ENCODE results near the gene RTBDN. TPM values are rescaled to one million over a fixed set of nuclear protein-coding genes. Genes with fewer than 3 reads are reported as not detected.

RTBDN gene
- total RNA-seq, 1 experiment from 2014 or later = 5.6 TPM

DNA sequence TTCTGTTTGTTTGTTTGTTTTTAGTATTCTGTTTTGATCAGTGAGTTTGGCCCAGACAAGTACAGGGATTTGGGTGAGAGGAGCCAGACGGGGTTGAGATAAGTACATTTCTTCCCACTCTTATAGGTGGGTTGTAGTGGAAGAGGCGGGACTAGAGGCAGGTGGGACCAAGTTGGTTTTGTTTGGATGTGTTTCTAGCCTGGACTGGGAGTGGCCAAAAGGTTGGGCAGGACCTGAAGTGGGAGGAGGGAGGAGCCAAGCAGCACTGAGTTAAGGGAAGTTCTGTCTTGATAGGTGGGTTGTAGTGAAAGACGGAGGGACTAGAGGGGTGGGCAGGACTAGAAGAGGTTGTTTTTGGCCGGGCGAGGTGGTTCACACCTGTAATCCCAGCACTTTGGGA, 37.9 kb upstream of the RTBDN start:
- no peak overlapping the region; a peak in 1 of 5 replicates for H3K4me3 Mint-ChIP-seq
- Histone ChIP-seq H3K23ac (ENCODE audit: insufficient read length, low read depth, low read length) (no peak overlapping the region), H2BK20ac (ENCODE audit: low read depth, low read length, poor library complexity, severe bottlenecking) (no peak overlapping the region), H3K9me3 (ENCODE audit: control insufficient read depth, low read depth, low read length) (no peaks in the 10 kb centered on the region), H2BK12ac (ENCODE audit: insufficient read length, low read depth, low read length) (no peak overlapping the region), H4K8ac (replicated peaks; ENCODE audit: insufficient read length, low read depth, low read length) (no peak overlapping the region), H3K23me2 (ENCODE audit: insufficient read length, low read depth, low read length, poor library complexity, severe bottlenecking) (peaks cover 2% of the 10 kb centered on the region), H3K56ac (ENCODE audit: insufficient read length, low read depth, low read length) (no peak overlapping the region), H3K4me1 (ENCODE audit: insufficient read depth, low read length) (no peaks in the 10 kb centered on the region), H3K79me1 (ENCODE audit: insufficient read depth, low read depth, low read length, poor library complexity, severe bottlenecking) (no peaks in the 10 kb centered on the region), H4K5ac (ENCODE audit: insufficient read length, low read depth, low read length) (no peak overlapping the region), H3K14ac (ENCODE audit: insufficient read depth, low read length) (no peak overlapping the region), H3K4ac (ENCODE audit: low read depth, low read length) (no peak overlapping the region), H4K91ac (ENCODE audit: insufficient read length, low read depth, low read length) (no peak overlapping the region), H3K27me3 (ENCODE audit: insufficient read depth, low read length) (no peaks in the 10 kb centered on the region), H2AK5ac (ENCODE audit: insufficient read length, low read length) (no peak overlapping the region), H3K79me2 (ENCODE audit: insufficient read depth, low read length) (no peaks in the 10 kb centered on the region), H2BK15ac (ENCODE audit: low read depth, low read length) (no peak overlapping the region), H3K18ac (ENCODE audit: insufficient read length, low read depth, low read length) (no peak overlapping the region), H2BK5ac (ENCODE audit: insufficient read length, low read length) (no peak overlapping the region), H3T11ph (ENCODE audit: low read length) (no peak overlapping the region), H3K9ac (ENCODE audit: extremely low read depth, insufficient read length, low read length) (no peak overlapping the region), H3K4me2 (ENCODE audit: insufficient read depth, insufficient read length, low read length) (no peak overlapping the region), H3K27ac (ENCODE audit: insufficient read length, low read depth, low read length) (no peak overlapping the region), H4K20me1 (ENCODE audit: control insufficient read depth, insufficient read depth, insufficient read length) (peaks cover 3% of the 10 kb centered on the region), H2AFZ (ENCODE audit: low read length) (no peak overlapping the region), H2BK120ac (ENCODE audit: low read depth, low read length, poor library complexity, severe bottlenecking) (no peak overlapping the region)
- H3K27me3 Mint-ChIP-seq (ENCODE audit: low read depth) = no peaks in the 10 kb centered on the region
- no CpG with 5 or more reads among the region's 5 CpGs for WGBS (ENCODE audit: extremely low coverage, insufficient read length, low lambda C conversion rate)
- peaks cover 37 to 51% (median 40%) of the 10 kb centered on the region in 3 experiments for H3K36me3 Mint-ChIP-seq (ENCODE audit: insufficient read depth in 1 of 3, low read depth in 3 of 3)
- no peak overlapping the region for H3K27ac Mint-ChIP-seq
- peaks cover under 1 to 5% of the 10 kb centered on the region in 2 experiments; a peak in 2 of 4 replicates for H3K4me1 Mint-ChIP-seq
- TF ChIP-seq, protein P1, sequence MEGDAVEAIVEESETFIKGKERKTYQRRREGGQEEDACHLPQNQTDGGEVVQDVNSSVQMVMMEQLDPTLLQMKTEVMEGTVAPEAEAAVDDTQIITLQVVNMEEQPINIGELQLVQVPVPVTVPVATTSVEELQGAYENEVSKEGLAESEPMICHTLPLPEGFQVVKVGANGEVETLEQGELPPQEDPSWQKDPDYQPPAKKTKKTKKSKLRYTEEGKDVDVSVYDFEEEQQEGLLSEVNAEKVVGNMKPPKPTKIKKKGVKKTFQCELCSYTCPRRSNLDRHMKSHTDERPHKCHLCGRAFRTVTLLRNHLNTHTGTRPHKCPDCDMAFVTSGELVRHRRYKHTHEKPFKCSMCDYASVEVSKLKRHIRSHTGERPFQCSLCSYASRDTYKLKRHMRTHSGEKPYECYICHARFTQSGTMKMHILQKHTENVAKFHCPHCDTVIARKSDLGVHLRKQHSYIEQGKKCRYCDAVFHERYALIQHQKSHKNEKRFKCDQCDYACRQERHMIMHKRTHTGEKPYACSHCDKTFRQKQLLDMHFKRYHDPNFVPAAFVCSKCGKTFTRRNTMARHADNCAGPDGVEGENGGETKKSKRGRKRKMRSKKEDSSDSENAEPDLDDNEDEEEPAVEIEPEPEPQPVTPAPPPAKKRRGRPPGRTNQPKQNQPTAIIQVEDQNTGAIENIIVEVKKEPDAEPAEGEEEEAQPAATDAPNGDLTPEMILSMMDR (conservative IDR thresholded peaks at IDR 0.05) = no peak
- peaks cover 5 to 11% of the 10 kb centered on the region in 2 experiments; a peak in 4 of 5 replicates for H3K9me3 Mint-ChIP-seq
- no peak for DNase-seq

All from H9 (cell line).